Measurements from ENCODE around the gene FOXR1. TPM values are rescaled to one million over a fixed set of nuclear protein-coding genes. Genes with fewer than 3 reads are reported as not detected.

Gene FOXR1
- total and polyA plus RNA-seq, 2 donors (not counting 3 experiments of a cell fraction or from before 2014, with no cell fraction given), result not detected

- no peak for FAIRE-seq
- ChIA-PET POLR2A (no interaction called here), CTCF (no interaction called here)
- Histone ChIP-seq H3K4me1 (ENCODE audit: control insufficient read depth, extremely low read depth, insufficient read depth, low read length) (no peaks in the 10 kb centered on the region), H3K9me3 (replicated peaks; ENCODE audit: control insufficient read depth, insufficient read depth, low read length) (no peaks in the 10 kb centered on the region), H4K20me1 (replicated peaks; ENCODE audit: control insufficient read depth, extremely low read depth, insufficient read depth, low read length) (no peaks in the 10 kb centered on the region), H3K27me3 (ENCODE audit: control insufficient read depth in 2 of 2, insufficient read depth in 2 of 2, low read length in 2 of 2) (no peaks in the 10 kb centered on the region), H3K27ac (ENCODE audit: insufficient read depth, low read depth, low read length) (no peak overlapping the region), H3K9ac (replicated peaks; ENCODE audit: extremely low read depth, insufficient read depth, low read length) (no peak overlapping the region), H3K9me1 (replicated peaks; ENCODE audit: control insufficient read depth, extremely low read depth, insufficient read depth, low read length) (no peaks in the 10 kb centered on the region), H3K4me2 (ENCODE audit: insufficient read depth, low read length) (no peak overlapping the region), H3K36me3 (ENCODE audit: control insufficient read depth in 2 of 2, extremely low read depth in 1 of 2, insufficient read depth in 2 of 2, low read length in 2 of 2) (peaks cover 2 to 6% of the 10 kb centered on the region in 2 experiments), H3K4me3 (replicated peaks in 1 of 3; ENCODE audit: insufficient read depth in 1 of 3, low read depth in 1 of 3, low read length in 3 of 3) (no peak overlapping the region), H2AFZ (ENCODE audit: low read depth, low read length) (no peak overlapping the region), H3K79me2 (ENCODE audit: control insufficient read depth, insufficient read depth, low read length) (no peaks in the 10 kb centered on the region)
- no peak for DNase-seq (ENCODE audit: low read depth, low spot score)
- intact Hi-C loops (cut with micrococcal nuclease), result no loop called here
- dilution Hi-C loops (cut with MboI; ENCODE audit: extremely low pct_ligation_motif_present, low sequenced_read_pairs), result no loop called here
- BruUV-seq (replicated peaks), result no TSS peak
- TF ChIP-seq FOS (IDR thresholded peaks at IDR 0.05; ENCODE audit: borderline replicate concordance, insufficient read depth, low read length) (no peak), MYC (IDR thresholded peaks at IDR 0.05; ENCODE audit: low read depth, low read length) (no peak), MAX (IDR thresholded peaks at IDR 0.05; ENCODE audit: insufficient read depth, insufficient read length) (no peak), POLR2AphosphoS5 (IDR thresholded peaks at IDR 0.05; ENCODE audit: insufficient read depth, low read depth, low read length) (no peak), JUN (IDR thresholded peaks at IDR 0.05; ENCODE audit: borderline replicate concordance, insufficient read depth, insufficient read length, low read depth) (no peak)
Observed at GRCh38 chr11:119006656-119007055, 35.1 kb downstream of the FOXR1 start.

DNA sequence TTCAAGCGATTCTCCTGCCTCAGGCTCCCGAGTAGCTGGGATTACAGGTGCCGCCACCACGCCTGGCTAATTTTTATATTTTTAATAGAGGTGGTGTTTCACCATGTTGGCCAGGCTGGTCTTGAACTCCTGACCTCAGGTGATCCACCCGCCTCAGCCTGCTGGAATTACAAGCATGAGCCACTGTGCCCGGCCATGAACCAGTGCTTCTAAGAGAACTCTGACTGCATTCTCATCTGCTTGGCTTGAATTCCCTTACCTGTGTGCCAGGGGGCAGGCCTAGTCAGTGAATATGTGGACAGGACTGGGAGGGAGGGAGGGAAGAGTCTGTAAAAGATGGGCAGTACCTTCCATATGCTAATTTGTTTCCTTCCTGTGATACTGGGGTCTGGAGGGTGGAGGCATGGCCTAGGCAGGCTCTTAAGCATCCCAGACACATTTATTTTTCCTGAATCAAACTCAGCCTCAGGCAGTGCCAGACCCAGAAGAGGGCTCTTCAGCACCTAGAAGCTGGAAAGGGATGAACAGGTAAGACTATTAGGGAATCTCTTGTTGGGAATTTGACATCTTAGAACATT is 40.0 kb downstream of the FOXR1 start:
- TF ChIP-seq POLR2AphosphoS5 (IDR thresholded peaks at IDR 0.05; ENCODE audit: insufficient read depth, low read depth, low read length) (no peak), JUN (IDR thresholded peaks at IDR 0.05; ENCODE audit: borderline replicate concordance, insufficient read depth, insufficient read length, low read depth) (no peak), MYC (IDR thresholded peaks at IDR 0.05; ENCODE audit: low read depth, low read length) (no peak), EZH2 (IDR thresholded peaks at IDR 0.05; ENCODE audit: borderline replicate concordance, low read depth, low read length, severe bottlenecking) (no peak), GATA2 (IDR thresholded peaks at IDR 0.05; ENCODE audit: insufficient read depth, insufficient read length, low read depth, low read length) (no peak), FOS (IDR thresholded peaks at IDR 0.05; ENCODE audit: borderline replicate concordance, insufficient read depth, low read length) (no peak), POLR2A (IDR thresholded peaks at IDR 0.05; ENCODE audit: low read depth, low read length) (no peak), MAX (IDR thresholded peaks at IDR 0.05; ENCODE audit: insufficient read depth, insufficient read length) (no peak)
- TF ChIP-seq, protein P1, sequence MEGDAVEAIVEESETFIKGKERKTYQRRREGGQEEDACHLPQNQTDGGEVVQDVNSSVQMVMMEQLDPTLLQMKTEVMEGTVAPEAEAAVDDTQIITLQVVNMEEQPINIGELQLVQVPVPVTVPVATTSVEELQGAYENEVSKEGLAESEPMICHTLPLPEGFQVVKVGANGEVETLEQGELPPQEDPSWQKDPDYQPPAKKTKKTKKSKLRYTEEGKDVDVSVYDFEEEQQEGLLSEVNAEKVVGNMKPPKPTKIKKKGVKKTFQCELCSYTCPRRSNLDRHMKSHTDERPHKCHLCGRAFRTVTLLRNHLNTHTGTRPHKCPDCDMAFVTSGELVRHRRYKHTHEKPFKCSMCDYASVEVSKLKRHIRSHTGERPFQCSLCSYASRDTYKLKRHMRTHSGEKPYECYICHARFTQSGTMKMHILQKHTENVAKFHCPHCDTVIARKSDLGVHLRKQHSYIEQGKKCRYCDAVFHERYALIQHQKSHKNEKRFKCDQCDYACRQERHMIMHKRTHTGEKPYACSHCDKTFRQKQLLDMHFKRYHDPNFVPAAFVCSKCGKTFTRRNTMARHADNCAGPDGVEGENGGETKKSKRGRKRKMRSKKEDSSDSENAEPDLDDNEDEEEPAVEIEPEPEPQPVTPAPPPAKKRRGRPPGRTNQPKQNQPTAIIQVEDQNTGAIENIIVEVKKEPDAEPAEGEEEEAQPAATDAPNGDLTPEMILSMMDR (IDR thresholded peaks at IDR 0.05; ENCODE audit: extremely low read depth in 1 of 2, insufficient read depth in 1 of 2, low read depth in 1 of 2, low read length in 2 of 2), result no peak
- Histone ChIP-seq H3K27ac (ENCODE audit: insufficient read depth, low read depth, low read length) (no peak overlapping the region), H3K36me3 (ENCODE audit: control insufficient read depth in 2 of 2, extremely low read depth in 1 of 2, insufficient read depth in 2 of 2, low read length in 2 of 2) (peaks cover 19 to 21% of the 10 kb centered on the region in 2 experiments), H2AFZ (ENCODE audit: low read depth, low read length) (no peak overlapping the region), H3K4me2 (ENCODE audit: insufficient read depth, low read length) (no peak overlapping the region), H3K9me1 (replicated peaks; ENCODE audit: control insufficient read depth, extremely low read depth, insufficient read depth, low read length) (no peaks in the 10 kb centered on the region), H3K27me3 (ENCODE audit: control insufficient read depth in 2 of 2, insufficient read depth in 2 of 2, low read length in 2 of 2) (no peaks in the 10 kb centered on the region), H3K4me1 (ENCODE audit: control insufficient read depth, extremely low read depth, insufficient read depth, low read length) (peaks cover 2% of the 10 kb centered on the region), H3K9me3 (replicated peaks; ENCODE audit: control insufficient read depth, insufficient read depth, low read length) (no peaks in the 10 kb centered on the region), H3K9ac (replicated peaks; ENCODE audit: extremely low read depth, insufficient read depth, low read length) (no peak overlapping the region), H3K4me3 (replicated peaks in 1 of 3; ENCODE audit: insufficient read depth in 1 of 3, low read depth in 1 of 3, low read length in 3 of 3) (no peak overlapping the region), H3K79me2 (ENCODE audit: control insufficient read depth, insufficient read depth, low read length) (peaks cover 13% of the 10 kb centered on the region), H4K20me1 (replicated peaks; ENCODE audit: control insufficient read depth, extremely low read depth, insufficient read depth, low read length) (no peaks in the 10 kb centered on the region)
- FAIRE-seq (no peak), DNase-seq (ENCODE audit: low read depth, low spot score) (no peak)
- dilution Hi-C loops (cut with MboI; ENCODE audit: extremely low pct_ligation_motif_present, low sequenced_read_pairs), result no loop called here
- ChIA-PET POLR2A (no interaction called here), CTCF (interaction anchor here (0.6 to 1.0 kb wide), 3 partner anchors 8 to 385 kb away, joined by 3 read pairs; partner anchors contain the start of gene CENATAC)
- no TSS peak for BruUV-seq (replicated peaks)
- intact Hi-C loops (cut with micrococcal nuclease), result no loop called here

Data from endothelial cell of umbilical vein (primary cell).